Endothelial cell of umbilical vein (primary cell): ENCODE results near the gene PGLYRP4. TPM values are rescaled to one million over a fixed set of nuclear protein-coding genes. Genes with fewer than 3 reads are reported as not detected.

Source experiments
- BruUV-seq: library from RNA; stranded (reverse); fragments of 400-500 nt; replicated peaks from 2 replicates; lab custom pipeline; 2021; lab: Mats Ljungman, UMichigan
- CTCF ChIA-PET: fragments of 300-600, 350-600 bp; sonication (Branson Sonifier 250); formaldehyde crosslinking; loops from one replicate; lab custom pipeline; 2021; ENCODE audit warnings: antibody characterized with exemption, inconsistent platforms; lab: Charles Lee
- POLR2A ChIA-PET: fragments of 300-600, 350-600 bp; sonication (Branson Sonifier 250); formaldehyde crosslinking; loops from one replicate; lab custom pipeline; 2021; ENCODE audit warnings: antibody characterized with exemption, inconsistent platforms; lab: Charles Lee
- DNase-seq: peaks from one replicate; pipeline ENCODE4 v3.0.0-alpha.2; 2011; ENCODE audit warnings: low read depth, low spot score
- FAIRE-seq: peaks from 2 replicates; lab custom pipeline; 2011; peaks lifted over from hg19 to GRCh38; lab: Jason Lieb, UNC
- H2AFZ ChIP-seq: 2 replicates; pipeline ENCODE4 v1.6.0; 2012; ENCODE audit warnings: low read depth, low read length, control low read depth, inconsistent platforms
- H3K27ac ChIP-seq: 2 replicates; pipeline ENCODE4 v1.5.1; 2011; ENCODE audit warnings: low read depth, mild to moderate bottlenecking, control low read depth, low read length, moderate library complexity; ENCODE audit not compliant: insufficient read depth
- H3K27me3 ChIP-seq, 2 experiments: 2 replicates each; pipeline versions ENCODE4 v1.6.0 to v1.6.1; 2011; ENCODE audit warnings: low read length in 2 of 2, mixed read lengths in 1 of 2; ENCODE audit not compliant: control insufficient read depth in 2 of 2, insufficient read depth in 2 of 2
- H3K36me3 ChIP-seq, 2 experiments: 2 replicates in 1 of 2; 3 replicates in 1 of 2; pipeline ENCODE4 v1.5.1; 2011; ENCODE audit warnings: low read length in 2 of 2, mild to moderate bottlenecking in 1 of 2, moderate library complexity in 1 of 2; ENCODE audit not compliant: control insufficient read depth in 2 of 2, insufficient read depth in 2 of 2; ENCODE audit errors: extremely low read depth in 1 of 2
- H3K4me1 ChIP-seq: 3 replicates; pipeline ENCODE4 v1.5.1; 2011; ENCODE audit warnings: mild to moderate bottlenecking, low read length; ENCODE audit not compliant: control insufficient read depth, insufficient read depth; ENCODE audit errors: extremely low read depth
- H3K4me2 ChIP-seq: 2 replicates; pipeline ENCODE4 v1.6.1; 2011; ENCODE audit warnings: low read length, control low read depth, mixed read lengths; ENCODE audit not compliant: insufficient read depth
- H3K4me3 ChIP-seq, 3 experiments: fragments of 200-600 bp in 1 of 3; sonication (generic), shearing (Covaris generic) in 1 of 3; replicated peaks in 1 of 3; 2 replicates each; pipeline ENCODE4 v1.5.1; 2011 to 2016; ENCODE audit warnings: control low read depth in 3 of 3, low read length in 3 of 3, mild to moderate bottlenecking in 2 of 3, inconsistent platforms in 1 of 3, low read depth in 1 of 3, moderate library complexity in 1 of 3; ENCODE audit not compliant: insufficient read depth in 1 of 3
- H3K79me2 ChIP-seq: 2 replicates; pipeline ENCODE4 v1.6.0; 2012; ENCODE audit warnings: low read length, inconsistent platforms; ENCODE audit not compliant: control insufficient read depth, insufficient read depth
- H3K9ac ChIP-seq: replicated peaks from 2 replicates; pipeline ENCODE3; 2011; ENCODE audit warnings: low read length, control low read depth; ENCODE audit not compliant: insufficient read depth; ENCODE audit errors: extremely low read depth
- H3K9me1 ChIP-seq: replicated peaks from 3 replicates; pipeline ENCODE4 v1.6.0; 2011; ENCODE audit warnings: mild to moderate bottlenecking, low read length; ENCODE audit not compliant: control insufficient read depth, insufficient read depth; ENCODE audit errors: extremely low read depth
- H3K9me3 ChIP-seq: replicated peaks from 2 replicates; pipeline ENCODE4 v1.5.1; 2012; ENCODE audit warnings: low read length, inconsistent platforms; ENCODE audit not compliant: control insufficient read depth, insufficient read depth
- H4K20me1 ChIP-seq: replicated peaks from 2 replicates; pipeline ENCODE3; 2011; ENCODE audit warnings: mild to moderate bottlenecking, low read length; ENCODE audit not compliant: control insufficient read depth, insufficient read depth; ENCODE audit errors: extremely low read depth
- EZH2 ChIP-seq: IDR thresholded peaks from 2 replicates; pipeline ENCODE4 v1.6.1; 2012; ENCODE audit warnings: borderline replicate concordance, low read depth, mild to moderate bottlenecking, moderate library complexity, low read length, inconsistent platforms; ENCODE audit not compliant: severe bottlenecking
- FOS ChIP-seq: IDR thresholded peaks from 2 replicates; pipeline ENCODE4 v1.6.1; 2011; ENCODE audit warnings: mild to moderate bottlenecking, low read length, moderate library complexity, borderline replicate concordance; ENCODE audit not compliant: insufficient read depth
- GATA2 ChIP-seq: IDR thresholded peaks from 2 replicates; pipeline ENCODE4 v1.7.0; 2011; ENCODE audit warnings: low read depth, mild to moderate bottlenecking, moderate library complexity, mixed read lengths, low read length; ENCODE audit not compliant: insufficient read length, insufficient read depth
- JUN ChIP-seq: IDR thresholded peaks from 2 replicates; pipeline ENCODE4 v1.6.1; 2011; ENCODE audit warnings: borderline replicate concordance, low read depth; ENCODE audit not compliant: insufficient read length, insufficient read depth
- MYC ChIP-seq: IDR thresholded peaks from one replicate; pipeline ENCODE4 v1.6.1; 2011; ENCODE audit warnings: mild to moderate bottlenecking, low read depth, low read length
- POLR2A ChIP-seq: IDR thresholded peaks from 2 replicates; pipeline ENCODE4 v1.6.1; 2012; ENCODE audit warnings: low read depth, mild to moderate bottlenecking, control low read depth, low read length
- POLR2AphosphoS5 ChIP-seq: IDR thresholded peaks from 2 replicates; pipeline ENCODE4 v1.6.1; 2012; ENCODE audit warnings: low read depth, mild to moderate bottlenecking, control low read depth, low read length, moderate library complexity; ENCODE audit not compliant: insufficient read depth
- dilution Hi-C: fragments of 300-500 bp; cut with MboI; formaldehyde crosslinking; loops from one replicate; pipeline ENCODE4 v1.15.0; 2019; ENCODE audit warnings: low sequenced_read_pairs; ENCODE audit not compliant: extremely low pct_ligation_motif_present
- intact Hi-C: fragments of 100-400 bp; cut with micrococcal nuclease; formaldehyde crosslinking; loops from one replicate; pipeline ENCODE4 v1.10.0; 2022
- polyA plus RNA-seq, 4 experiments: library from polyadenylated mRNA; depleted of rRNA in 3 of 4; stranded (reverse) in 3 of 4; unstranded in 1 of 4; fragments of >200 nt; gene quantifications; 2 replicates each; pipeline versions ENCODE4 v1.2.1 to v1.2.3, GENCODE V29; 2011 to 2012; ENCODE audit warnings: missing spikeins in 1 of 4
- total RNA-seq: library from RNA; stranded (reverse); gene quantifications from 2 replicates; pipeline ENCODE4 v1.2.3, GENCODE V29; 2021
- TF ChIP-seq, protein P1 (sequence below), 2 donors: IDR thresholded peaks; 1 replicate in 1 of 2; 2 replicates in 1 of 2; pipeline ENCODE4 v1.5.1; 2011; ENCODE audit warnings: low read length in 2 of 2, mild to moderate bottlenecking in 2 of 2, moderate library complexity in 2 of 2, control low read depth in 1 of 2, inconsistent platforms in 1 of 2, low read depth in 1 of 2; ENCODE audit not compliant: insufficient read depth in 1 of 2; ENCODE audit errors: extremely low read depth in 1 of 2
- TF ChIP-seq, protein P2 (sequence below): IDR thresholded peaks from 2 replicates; pipeline ENCODE4 v1.6.1; 2011; ENCODE audit not compliant: insufficient read depth, insufficient read length

Gene PGLYRP4
- total and polyA plus RNA-seq, 2 donors (not counting 3 experiments of a cell fraction or from before 2014, with no cell fraction given): not detected

- H3K27ac ChIP-seq: no peak overlapping the region
- no TSS peak for BruUV-seq
- H3K9ac ChIP-seq: no peak overlapping the region
- intact Hi-C loops (no loop called here), dilution Hi-C loops (no loop called here)
- ChIA-PET POLR2A (no interaction called here), CTCF (no interaction called here)
- no peaks in the 10 kb centered on the region for H3K79me2 ChIP-seq
- no peaks in the 10 kb centered on the region for H3K9me3 ChIP-seq
- H3K9me1 ChIP-seq: no peaks in the 10 kb centered on the region
- no peaks in the 10 kb centered on the region for H3K27me3 ChIP-seq
- no peak overlapping the region for H2AFZ ChIP-seq
- H3K4me2 ChIP-seq: no peak overlapping the region
- no peaks in the 10 kb centered on the region for H4K20me1 ChIP-seq
- H3K4me1 ChIP-seq: no peaks in the 10 kb centered on the region
- no peak for DNase-seq
- no peaks in the 10 kb centered on the region for H3K36me3 ChIP-seq
- no peak for TF ChIP-seq EZH2
- no peak for TF ChIP-seq GATA2
- no peak for TF ChIP-seq MYC
- TF ChIP-seq, protein P1, sequence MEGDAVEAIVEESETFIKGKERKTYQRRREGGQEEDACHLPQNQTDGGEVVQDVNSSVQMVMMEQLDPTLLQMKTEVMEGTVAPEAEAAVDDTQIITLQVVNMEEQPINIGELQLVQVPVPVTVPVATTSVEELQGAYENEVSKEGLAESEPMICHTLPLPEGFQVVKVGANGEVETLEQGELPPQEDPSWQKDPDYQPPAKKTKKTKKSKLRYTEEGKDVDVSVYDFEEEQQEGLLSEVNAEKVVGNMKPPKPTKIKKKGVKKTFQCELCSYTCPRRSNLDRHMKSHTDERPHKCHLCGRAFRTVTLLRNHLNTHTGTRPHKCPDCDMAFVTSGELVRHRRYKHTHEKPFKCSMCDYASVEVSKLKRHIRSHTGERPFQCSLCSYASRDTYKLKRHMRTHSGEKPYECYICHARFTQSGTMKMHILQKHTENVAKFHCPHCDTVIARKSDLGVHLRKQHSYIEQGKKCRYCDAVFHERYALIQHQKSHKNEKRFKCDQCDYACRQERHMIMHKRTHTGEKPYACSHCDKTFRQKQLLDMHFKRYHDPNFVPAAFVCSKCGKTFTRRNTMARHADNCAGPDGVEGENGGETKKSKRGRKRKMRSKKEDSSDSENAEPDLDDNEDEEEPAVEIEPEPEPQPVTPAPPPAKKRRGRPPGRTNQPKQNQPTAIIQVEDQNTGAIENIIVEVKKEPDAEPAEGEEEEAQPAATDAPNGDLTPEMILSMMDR (IDR thresholded peaks at IDR 0.05; ENCODE audit: extremely low read depth in 1 of 2, insufficient read depth in 1 of 2, low read depth in 1 of 2, low read length in 2 of 2): no peak
- TF ChIP-seq FOS: no peak
- TF ChIP-seq POLR2AphosphoS5: no peak
- TF ChIP-seq POLR2A: no peak
- TF ChIP-seq, protein P2, sequence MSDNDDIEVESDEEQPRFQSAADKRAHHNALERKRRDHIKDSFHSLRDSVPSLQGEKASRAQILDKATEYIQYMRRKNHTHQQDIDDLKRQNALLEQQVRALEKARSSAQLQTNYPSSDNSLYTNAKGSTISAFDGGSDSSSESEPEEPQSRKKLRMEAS: no peak
- TF ChIP-seq JUN: no peak
- H3K4me3 ChIP-seq: no peak overlapping the region
- FAIRE-seq: no peak
Measured at GRCh38 chr1:153374071-153374470, 25.4 kb upstream of the PGLYRP4 start.
